NCI-H187 (cell line): ENCODE results near the gene USP38.
"Not testable (repeated sequence)": the region's sequence is repeated elsewhere in the genome, so short reads cannot be mapped to it uniquely, and the experiment has no call there.

Source experiments
- DNase-seq, 2 experiments: peaks; one replicate each; lab custom pipeline; 2025; lab: John Stamatoyannopoulos, UW

USP38 gene

GRCh38 chr4:143262838-143263237 lies 78.1 kb downstream of the USP38 start:
- no peak for DNase-seq

GRCh38 chr4:143267690-143268089 lies 83.0 kb downstream of the USP38 start:
- DNase-seq: not testable (repeated sequence)

GRCh38 chr4:143270256-143270838 lies 85.6 kb downstream of the USP38 start:
- DNase-seq: no peak
